ENCODE data around the gene SDR39U1.
A peak's percentile ranks its signal among the peaks of the same experiment; 100 is the strongest.

SDR39U1 gene

GRCh38 chr14:24429395-24430142, 13.0 kb downstream of the SDR39U1 start, which contains the start of the genes CBLN3 and KHNYN:
TSS of gene CBLN3 (minus strand) at chr14:24429668. CDS start at chr14:24429054, 614 bp downstream.
TSS of gene KHNYN (plus strand) at chr14:24429954. CDS start at chr14:24430731, 777 bp downstream.
- peak; percentile 81 for DNase-seq (ENCODE audit: low spot score)

GRCh38 chr14:24428628-24429394, 13.8 kb downstream of the SDR39U1 start:
- no peak for DNase-seq (ENCODE audit: low spot score)

GRCh38 chr14:24427537-24428508, 14.8 kb downstream of the SDR39U1 start:
- no peak for DNase-seq (ENCODE audit: low spot score)

GRCh38 chr14:24426912-24427536, 15.6 kb downstream of the SDR39U1 start:
- no peak for DNase-seq (ENCODE audit: low spot score)

- no peak for DNase-seq (ENCODE audit: low spot score)
Measured at GRCh38 chr14:24426150-24426911, 16.2 kb downstream of the SDR39U1 start.

GRCh38 chr14:24425704-24426103, 16.9 kb downstream of the SDR39U1 start:
- no peak for DNase-seq (ENCODE audit: low spot score)

- DNase-seq (ENCODE audit: low spot score), result no peak
Measured at GRCh38 chr14:24422694-24423601, 19.6 kb downstream of the SDR39U1 start.

- no peak for DNase-seq (ENCODE audit: low spot score)
Measured at GRCh38 chr14:24422261-24422660, 20.3 kb downstream of the SDR39U1 start.

- no peak for DNase-seq (ENCODE audit: low spot score)
Measured at GRCh38 chr14:24418492-24418873, 24.1 kb downstream of the SDR39U1 start.

GRCh38 chr14:24417832-24418491, 24.6 kb downstream of the SDR39U1 start:
- no peak for DNase-seq (ENCODE audit: low spot score)

GRCh38 chr14:24416932-24417619, 25.5 kb downstream of the SDR39U1 start:
- DNase-seq (ENCODE audit: low spot score), result no peak

- no peak for DNase-seq (ENCODE audit: low spot score)
Measured at GRCh38 chr14:24416254-24416931, 26.2 kb downstream of the SDR39U1 start.

GRCh38 chr14:24415421-24416253, 26.9 kb downstream of the SDR39U1 start:
- DNase-seq (ENCODE audit: low spot score), result no peak

GRCh38 chr14:24414732-24415420, 27.7 kb downstream of the SDR39U1 start:
- no peak for DNase-seq (ENCODE audit: low spot score)

- no peak for DNase-seq (ENCODE audit: low spot score)
Measured at GRCh38 chr14:24414077-24414476, 28.5 kb downstream of the SDR39U1 start.

All from SW480 (cell line).